Endothelial cell (in vitro differentiated cells): Measurements from ENCODE around the gene CXorf49. TPM values are rescaled to one million over a fixed set of nuclear protein-coding genes. Genes with fewer than 3 reads are reported as not detected.
"Not testable (repeated sequence)": the region's sequence is repeated elsewhere in the genome, so short reads cannot be mapped to it uniquely, and the experiment has no call there.

Experiments
- DNase-seq: peaks from one replicate; pipeline ENCODE4 v3.0.0; 2021; ENCODE audit warnings: low spot score
- H3K27ac Mint-ChIP-seq: one replicate; pipeline ENCODE4 v1.8.0; 2021; ENCODE audit warnings: mixed read lengths, inconsistent platforms; ENCODE audit not compliant: unreplicated experiment
- H3K27me3 Mint-ChIP-seq: one replicate; pipeline ENCODE4 v1.8.0; 2021; ENCODE audit warnings: mild to moderate bottlenecking, moderate library complexity, mixed read lengths, inconsistent platforms; ENCODE audit not compliant: unreplicated experiment
- H3K36me3 Mint-ChIP-seq: one replicate; pipeline ENCODE4 v1.8.0; 2021; ENCODE audit warnings: mild to moderate bottlenecking, low read depth, mixed read lengths, inconsistent platforms; ENCODE audit not compliant: unreplicated experiment
- H3K4me1 Mint-ChIP-seq: one replicate; pipeline ENCODE4 v1.8.0; 2021; ENCODE audit warnings: mild to moderate bottlenecking, mixed read lengths, inconsistent platforms; ENCODE audit not compliant: unreplicated experiment
- H3K4me3 Mint-ChIP-seq: one replicate; pipeline ENCODE4 v1.8.0; 2021; ENCODE audit warnings: mild to moderate bottlenecking, mixed read lengths, inconsistent platforms; ENCODE audit not compliant: unreplicated experiment
- H3K9me3 Mint-ChIP-seq: one replicate; pipeline ENCODE4 v1.8.0; 2021; ENCODE audit warnings: mixed read lengths, inconsistent platforms; ENCODE audit not compliant: unreplicated experiment
- CTCF ChIP-seq: fragments of 200-600 bp; sonication (generic); IDR thresholded peaks from one replicate; pipeline ENCODE4 v1.5.0; 2021; ENCODE audit warnings: antibody characterized with exemption; ENCODE audit not compliant: unreplicated experiment
- total RNA-seq: library from RNA; stranded (reverse); fragmentation: NEBNext Ultra II Directional; extraction: Animal tissue kit (Norgen Biotek cat#: 25700); gene quantifications from one replicate; pipeline ENCODE4 v1.2.1, GENCODE V29; 2021; ENCODE audit not compliant: unreplicated experiment

Gene CXorf49
- total RNA-seq, 1 donor from 2014 or later: not detected

DNA sequence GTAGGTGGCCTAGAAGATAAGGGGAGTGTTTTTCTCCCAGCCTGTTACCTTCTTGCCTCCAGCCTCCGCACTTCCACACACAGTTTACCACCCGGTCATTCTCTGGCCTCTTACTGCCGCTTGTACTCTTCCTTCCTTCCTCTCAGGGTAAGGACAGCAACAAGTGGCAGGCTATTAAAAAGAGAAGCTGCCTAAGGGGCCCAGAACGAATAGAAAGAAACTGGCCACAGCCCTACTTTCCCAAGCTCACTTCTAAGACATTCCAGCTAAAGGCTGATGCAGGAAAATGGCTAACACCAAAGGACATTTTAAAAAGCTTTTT lies 19.1 kb downstream of the CXorf49 start:
- H3K4me1 Mint-ChIP-seq, H3K9me3 Mint-ChIP-seq, H3K36me3 Mint-ChIP-seq, DNase-seq, H3K27me3 Mint-ChIP-seq, H3K4me3 Mint-ChIP-seq, H3K27ac Mint-ChIP-seq: not testable (repeated sequence)

- not testable (repeated sequence) for H3K36me3 Mint-ChIP-seq, H3K4me3 Mint-ChIP-seq, H3K27me3 Mint-ChIP-seq, H3K4me1 Mint-ChIP-seq, DNase-seq, H3K27ac Mint-ChIP-seq, H3K9me3 Mint-ChIP-seq
These were observed 19.6 kb downstream of the CXorf49 start for GRCh38 chrX:71698299-71699022.

- not testable (repeated sequence) for H3K4me3 Mint-ChIP-seq, H3K4me1 Mint-ChIP-seq, DNase-seq, H3K9me3 Mint-ChIP-seq, H3K27me3 Mint-ChIP-seq, H3K36me3 Mint-ChIP-seq, H3K27ac Mint-ChIP-seq
These were observed 20.4 kb downstream of the CXorf49 start for GRCh38 chrX:71697466-71698298.

DNA sequence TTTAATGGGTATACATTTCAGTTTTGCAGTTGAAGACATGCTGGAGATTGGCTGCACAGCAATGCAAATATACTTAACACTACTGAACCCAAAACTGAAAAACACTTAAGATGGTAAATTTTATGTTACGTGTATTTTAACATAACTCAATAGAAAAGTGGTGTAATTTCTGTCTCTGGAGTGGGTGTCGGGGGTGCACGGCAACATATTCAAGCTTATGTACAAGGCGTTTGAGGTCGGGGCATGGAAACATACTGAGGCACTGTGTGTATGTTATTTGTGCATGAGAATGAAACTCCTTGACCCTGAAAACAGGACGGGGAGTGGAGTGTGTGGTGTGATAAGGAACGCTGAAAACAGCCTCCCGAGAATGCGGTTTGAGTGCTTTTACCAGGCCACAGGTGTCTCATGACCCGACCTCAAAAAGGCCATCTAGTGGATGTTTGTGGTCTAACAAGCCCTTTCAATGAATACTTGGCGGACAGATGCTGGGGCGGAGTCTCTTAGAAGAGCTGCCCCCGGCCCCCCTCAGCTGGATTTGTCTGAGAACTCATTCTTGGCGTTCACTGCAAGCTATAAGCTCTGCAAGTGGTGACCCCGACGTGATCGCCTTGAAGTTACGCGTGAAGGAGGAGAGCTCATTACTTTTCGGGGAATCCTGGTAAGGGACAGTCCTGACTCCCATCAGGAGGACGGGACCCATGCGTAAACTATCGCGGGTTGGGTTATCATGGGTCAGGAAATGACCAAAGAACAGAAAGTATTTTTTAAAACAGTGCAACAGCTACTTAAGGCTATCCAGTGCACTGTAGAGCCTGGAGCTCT lies 21.2 kb downstream of the CXorf49 start:
- not testable (repeated sequence) for H3K27me3 Mint-ChIP-seq, H3K4me1 Mint-ChIP-seq, H3K4me3 Mint-ChIP-seq, H3K9me3 Mint-ChIP-seq, H3K36me3 Mint-ChIP-seq, H3K27ac Mint-ChIP-seq, DNase-seq

DNA sequence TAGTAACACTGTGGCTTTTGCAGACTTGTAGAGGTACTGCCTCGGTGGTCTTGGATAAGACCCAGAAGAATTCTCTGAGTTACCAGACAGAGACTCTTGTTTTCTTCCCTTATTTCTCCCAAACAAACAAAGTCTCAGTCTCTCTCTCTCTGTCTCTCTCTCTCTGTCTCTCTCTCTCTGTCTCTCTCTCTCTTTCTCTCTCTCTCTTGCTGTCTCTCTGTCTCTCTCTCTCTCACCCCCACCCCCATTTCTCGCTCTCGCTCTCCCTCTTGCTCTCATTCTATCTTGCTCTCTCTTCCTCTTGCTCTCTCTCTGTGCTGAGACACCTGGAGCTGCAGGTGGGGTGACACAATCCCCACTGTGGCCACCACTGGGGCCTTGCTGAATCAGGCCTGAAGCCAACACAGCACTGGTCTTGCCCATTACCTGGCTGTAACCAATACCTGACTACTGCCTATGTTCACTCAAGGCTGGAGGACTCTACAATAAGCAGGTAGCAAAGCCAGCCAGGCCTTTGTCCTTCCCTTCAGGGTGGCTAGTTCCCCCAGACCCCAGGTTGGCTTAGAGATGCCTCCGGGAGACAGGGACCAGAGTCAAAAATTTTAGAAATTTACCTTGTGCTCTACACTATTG lies 38.4 kb downstream of the CXorf49 start:
- H3K9me3 Mint-ChIP-seq: no peaks in the 10 kb centered on the region
- no peaks in the 10 kb centered on the region for H3K27me3 Mint-ChIP-seq

DNA sequence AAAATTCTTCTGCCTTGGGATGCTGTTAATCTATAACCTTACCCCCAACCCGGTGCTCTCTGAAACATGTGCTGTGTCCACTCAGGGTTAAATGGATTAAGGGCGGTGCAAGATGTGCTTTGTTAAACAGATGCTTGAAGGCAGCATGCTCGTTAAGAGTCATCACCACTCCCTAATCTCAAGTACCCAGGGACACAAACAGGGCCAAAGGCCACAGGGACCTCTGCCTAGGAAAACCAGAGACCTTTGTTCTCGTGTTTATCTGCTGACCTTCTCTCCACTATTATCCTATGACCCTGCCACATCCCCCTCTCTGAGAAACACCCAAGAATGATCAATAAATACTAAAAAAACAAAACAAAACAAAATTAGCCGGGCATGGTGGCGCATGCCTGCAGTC lies 40.9 kb downstream of the CXorf49 start:
- DNase-seq, H3K9me3 Mint-ChIP-seq, H3K4me3 Mint-ChIP-seq, H3K27me3 Mint-ChIP-seq, H3K4me1 Mint-ChIP-seq, H3K36me3 Mint-ChIP-seq, H3K27ac Mint-ChIP-seq: not testable (repeated sequence)

More for the DNA sequence above, 38.4 kb downstream of the CXorf49 start:
- TF ChIP-seq CTCF: no peak
- Mint-ChIP-seq H3K4me3 (no peak overlapping the region), H3K4me1 (peaks cover 4% of the 10 kb centered on the region), H3K27ac (no peak overlapping the region), H3K36me3 (peaks cover 5% of the 10 kb centered on the region)
- DNase-seq: no peak

DNA sequence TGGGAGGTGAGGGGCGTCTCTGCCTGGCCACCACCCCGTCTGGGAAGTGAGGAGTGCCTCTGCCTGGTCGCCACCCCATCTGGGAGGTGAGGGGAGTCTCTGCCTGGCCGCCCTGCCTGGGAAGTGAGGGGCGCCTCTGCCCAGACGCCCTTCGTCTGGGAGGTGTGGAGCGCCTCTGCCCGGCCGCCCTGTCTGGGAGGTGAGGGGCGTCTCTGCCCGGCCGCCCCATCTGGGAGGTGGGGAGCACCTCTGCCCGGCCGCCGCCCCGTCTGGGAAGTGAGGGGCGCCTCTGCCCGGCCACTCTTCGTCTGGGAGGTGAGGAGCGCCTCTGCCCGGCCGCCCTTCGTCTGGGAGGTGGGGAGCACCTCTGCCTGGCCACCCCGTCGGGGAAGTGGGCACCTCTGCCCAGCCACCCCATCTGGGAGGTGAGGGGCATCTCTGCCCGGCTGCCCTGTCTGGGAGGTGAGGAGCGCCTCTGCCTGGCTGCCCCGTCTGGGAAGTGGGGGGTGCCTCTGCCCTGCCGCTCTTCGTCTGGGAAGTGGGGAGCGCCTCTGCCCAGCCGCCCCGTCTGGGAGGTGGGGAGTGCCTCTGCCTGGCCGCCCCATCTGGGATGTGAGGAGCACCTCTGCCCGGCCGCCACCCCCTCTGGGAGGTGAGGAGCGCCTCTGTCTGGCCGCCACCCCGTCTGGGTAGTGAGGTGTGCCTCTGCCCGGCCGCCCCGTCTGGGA lies 41.9 kb downstream of the CXorf49 start:
- not testable (repeated sequence) for H3K9me3 Mint-ChIP-seq, H3K27ac Mint-ChIP-seq, H3K27me3 Mint-ChIP-seq

GRCh38 chrX:71675636-71676035 lies 42.4 kb downstream of the CXorf49 start:
- H3K36me3 Mint-ChIP-seq, H3K4me3 Mint-ChIP-seq, DNase-seq, H3K27ac Mint-ChIP-seq, H3K27me3 Mint-ChIP-seq, H3K9me3 Mint-ChIP-seq: not testable (repeated sequence)
- peaks cover 14% of the 10 kb centered on the region for H3K4me1 Mint-ChIP-seq

More for the DNA sequence above, 41.9 kb downstream of the CXorf49 start:
- H3K4me3 Mint-ChIP-seq, DNase-seq, H3K36me3 Mint-ChIP-seq: not testable (repeated sequence)
- H3K4me1 Mint-ChIP-seq: peaks cover 12% of the 10 kb centered on the region
